ENCODE measurements around the gene ENTPD6.

- TF ChIP-seq, protein P1, sequence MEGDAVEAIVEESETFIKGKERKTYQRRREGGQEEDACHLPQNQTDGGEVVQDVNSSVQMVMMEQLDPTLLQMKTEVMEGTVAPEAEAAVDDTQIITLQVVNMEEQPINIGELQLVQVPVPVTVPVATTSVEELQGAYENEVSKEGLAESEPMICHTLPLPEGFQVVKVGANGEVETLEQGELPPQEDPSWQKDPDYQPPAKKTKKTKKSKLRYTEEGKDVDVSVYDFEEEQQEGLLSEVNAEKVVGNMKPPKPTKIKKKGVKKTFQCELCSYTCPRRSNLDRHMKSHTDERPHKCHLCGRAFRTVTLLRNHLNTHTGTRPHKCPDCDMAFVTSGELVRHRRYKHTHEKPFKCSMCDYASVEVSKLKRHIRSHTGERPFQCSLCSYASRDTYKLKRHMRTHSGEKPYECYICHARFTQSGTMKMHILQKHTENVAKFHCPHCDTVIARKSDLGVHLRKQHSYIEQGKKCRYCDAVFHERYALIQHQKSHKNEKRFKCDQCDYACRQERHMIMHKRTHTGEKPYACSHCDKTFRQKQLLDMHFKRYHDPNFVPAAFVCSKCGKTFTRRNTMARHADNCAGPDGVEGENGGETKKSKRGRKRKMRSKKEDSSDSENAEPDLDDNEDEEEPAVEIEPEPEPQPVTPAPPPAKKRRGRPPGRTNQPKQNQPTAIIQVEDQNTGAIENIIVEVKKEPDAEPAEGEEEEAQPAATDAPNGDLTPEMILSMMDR (IDR thresholded peaks at IDR 0.05) = no peak
- TF ChIP-seq EZH2phosphoT487 (IDR thresholded peaks at IDR 0.05) = no peak
These were observed 74.3 kb downstream of the ENTPD6 start for GRCh38 chr20:25269833-25270170.
